ENCODE measurements around the gene ARMC3.

DNA sequence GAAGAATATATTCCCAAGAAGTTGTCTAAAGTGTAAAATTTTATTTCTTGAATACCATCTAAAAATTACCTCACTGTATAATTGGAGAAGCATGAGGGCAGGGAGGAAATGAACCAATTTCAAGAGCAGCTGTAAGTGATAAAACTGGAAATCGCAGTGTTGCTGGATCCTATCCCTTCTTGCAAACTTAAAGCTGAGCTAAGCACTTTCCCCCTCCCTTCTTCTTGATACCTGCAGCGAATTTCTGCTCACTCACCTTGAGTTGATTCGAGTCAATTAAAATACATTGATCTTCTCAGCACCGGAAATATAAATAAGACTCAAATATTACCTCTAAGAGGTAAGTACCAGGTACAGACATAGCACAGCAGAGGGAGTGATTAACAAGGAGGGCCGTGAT is 65.5 kb downstream of the ARMC3 start:
- TF ChIP-seq, protein P1, sequence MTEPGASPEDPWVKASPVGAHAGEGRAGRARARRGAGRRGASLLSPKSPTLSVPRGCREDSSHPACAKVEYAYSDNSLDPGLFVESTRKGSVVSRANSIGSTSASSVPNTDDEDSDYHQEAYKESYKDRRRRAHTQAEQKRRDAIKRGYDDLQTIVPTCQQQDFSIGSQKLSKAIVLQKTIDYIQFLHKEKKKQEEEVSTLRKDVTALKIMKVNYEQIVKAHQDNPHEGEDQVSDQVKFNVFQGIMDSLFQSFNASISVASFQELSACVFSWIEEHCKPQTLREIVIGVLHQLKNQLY (CRISPR knock-in tag; IDR thresholded peaks at IDR 0.05): no peak
- no peak for TF ChIP-seq ESRRA (CRISPR knock-in tag; IDR thresholded peaks at IDR 0.05; ENCODE audit: borderline replicate concordance)
- TF ChIP-seq, protein P2, sequence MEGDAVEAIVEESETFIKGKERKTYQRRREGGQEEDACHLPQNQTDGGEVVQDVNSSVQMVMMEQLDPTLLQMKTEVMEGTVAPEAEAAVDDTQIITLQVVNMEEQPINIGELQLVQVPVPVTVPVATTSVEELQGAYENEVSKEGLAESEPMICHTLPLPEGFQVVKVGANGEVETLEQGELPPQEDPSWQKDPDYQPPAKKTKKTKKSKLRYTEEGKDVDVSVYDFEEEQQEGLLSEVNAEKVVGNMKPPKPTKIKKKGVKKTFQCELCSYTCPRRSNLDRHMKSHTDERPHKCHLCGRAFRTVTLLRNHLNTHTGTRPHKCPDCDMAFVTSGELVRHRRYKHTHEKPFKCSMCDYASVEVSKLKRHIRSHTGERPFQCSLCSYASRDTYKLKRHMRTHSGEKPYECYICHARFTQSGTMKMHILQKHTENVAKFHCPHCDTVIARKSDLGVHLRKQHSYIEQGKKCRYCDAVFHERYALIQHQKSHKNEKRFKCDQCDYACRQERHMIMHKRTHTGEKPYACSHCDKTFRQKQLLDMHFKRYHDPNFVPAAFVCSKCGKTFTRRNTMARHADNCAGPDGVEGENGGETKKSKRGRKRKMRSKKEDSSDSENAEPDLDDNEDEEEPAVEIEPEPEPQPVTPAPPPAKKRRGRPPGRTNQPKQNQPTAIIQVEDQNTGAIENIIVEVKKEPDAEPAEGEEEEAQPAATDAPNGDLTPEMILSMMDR (IDR thresholded peaks at IDR 0.05): no peak
